ENCODE data around the gene ITGAV.
"Not testable (repeated sequence)": the region's sequence is repeated elsewhere in the genome, so short reads cannot be mapped to it uniquely, and the experiment has no call there.

The ITGAV gene

DNA sequence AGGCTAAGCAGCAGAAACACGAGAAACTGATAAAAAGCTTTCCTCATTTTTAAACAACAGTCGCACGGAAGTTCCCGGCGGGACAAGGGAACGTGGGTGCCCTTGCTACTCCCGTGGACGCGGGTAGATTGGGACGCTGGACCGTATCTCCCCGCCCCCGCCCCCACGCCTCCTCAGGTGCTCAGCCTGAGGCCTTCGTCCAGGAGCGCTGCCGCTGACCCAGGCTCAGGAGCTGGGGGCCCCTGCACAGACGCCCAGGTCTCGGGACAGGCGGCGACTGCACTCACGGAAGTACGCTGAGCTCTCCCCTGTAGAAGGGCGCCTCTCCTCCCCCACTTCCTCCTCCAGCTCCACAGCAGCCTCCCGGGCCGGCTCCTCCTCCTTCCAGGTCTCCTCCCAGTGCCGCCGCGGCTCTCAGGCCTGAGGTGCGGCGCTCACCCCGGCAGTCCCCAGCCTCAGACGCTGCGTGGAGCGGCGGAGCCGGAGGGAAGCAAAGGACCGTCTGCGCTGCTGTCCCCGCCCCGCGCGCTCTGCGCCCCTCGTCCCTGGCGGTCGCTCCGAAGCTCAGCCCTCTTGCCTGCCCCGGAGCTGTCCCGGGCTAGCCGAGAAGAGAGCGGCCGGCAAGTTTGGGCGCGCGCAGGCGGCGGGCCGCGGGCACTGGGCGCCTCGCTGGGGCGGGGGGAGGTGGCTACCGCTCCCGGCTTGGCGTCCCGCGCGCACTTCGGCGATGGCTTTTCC, at the start of gene ITGAV:
ITGAV (plus strand) TSS at position 445 of the 738 bp plus-strand sequence; CDS start at position 728, 283 bp downstream.
- peak; percentile 60 to 61 for DNase-seq (ENCODE audit: extremely low read depth in 1 of 2, low read depth in 1 of 2)

DNA sequence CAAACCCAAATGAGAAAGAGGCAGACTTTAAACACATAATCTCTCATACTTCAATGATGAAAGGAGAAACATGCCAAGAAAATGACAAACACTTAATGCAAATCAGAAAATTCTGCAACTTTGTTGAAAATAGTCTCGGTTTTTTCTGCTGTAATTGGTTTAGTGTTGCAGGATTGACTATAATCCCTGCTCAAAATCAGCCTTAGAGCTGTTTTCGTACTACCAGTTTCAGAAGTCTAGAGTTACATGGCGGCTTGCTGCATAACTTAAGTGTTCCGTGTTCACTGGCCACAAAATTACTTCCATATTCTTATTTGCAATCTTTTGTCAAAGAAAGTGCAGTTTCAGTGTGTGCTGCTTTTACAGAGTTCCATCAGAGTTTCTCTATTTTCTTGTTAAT, 48.9 kb upstream of the ITGAV start:
- DNase-seq (ENCODE audit: extremely low read depth in 1 of 2, low read depth in 1 of 2): no peak

DNA sequence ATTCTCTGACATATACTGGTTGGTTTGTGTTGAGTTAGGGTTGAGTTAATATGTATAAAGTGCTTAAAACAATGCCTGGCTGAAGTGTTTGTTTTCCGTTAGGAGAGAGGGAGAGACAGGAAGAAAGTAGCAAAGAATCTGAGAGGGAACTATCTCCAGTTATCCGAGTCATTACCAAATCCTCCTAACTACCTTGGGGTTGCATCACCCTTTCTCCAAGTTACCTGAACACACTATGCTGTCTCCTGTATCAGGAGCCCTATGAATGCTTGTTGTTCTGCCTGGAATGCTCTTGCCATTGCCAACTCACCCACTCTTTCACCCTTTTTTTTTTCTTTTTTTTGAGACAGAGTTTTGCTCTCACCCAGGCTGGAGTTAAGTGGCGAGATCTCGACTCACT, 47.9 kb upstream of the ITGAV start:
- DNase-seq (ENCODE audit: extremely low read depth in 1 of 2, low read depth in 1 of 2): no peak

DNA sequence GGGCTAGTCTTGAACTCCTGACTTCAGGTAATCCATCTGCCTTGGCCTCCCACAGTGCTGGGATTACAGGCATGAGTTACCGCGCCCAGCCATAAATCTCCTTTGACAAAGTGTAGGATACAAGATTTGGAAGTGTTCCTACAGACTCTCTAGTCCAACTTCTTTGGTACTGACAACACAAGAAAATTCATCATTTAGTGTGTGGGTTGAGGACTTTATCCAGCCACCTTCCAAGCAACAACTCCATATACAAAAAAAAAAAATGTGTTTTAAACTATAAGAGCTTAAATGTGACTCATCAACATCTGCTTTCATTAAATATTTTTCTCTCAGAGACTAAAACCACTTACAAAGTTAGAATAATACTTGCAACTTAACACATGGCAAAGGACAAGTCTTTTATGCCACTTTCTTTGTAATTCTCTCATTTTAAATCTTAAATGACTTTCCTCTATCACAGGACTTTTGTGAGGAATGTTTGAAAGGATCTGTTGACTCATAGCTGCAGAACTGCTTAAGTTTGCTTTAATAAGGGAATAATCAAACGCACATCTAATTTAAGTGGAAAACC, 46.2 kb upstream of the ITGAV start:
- no peak for DNase-seq (ENCODE audit: extremely low read depth in 1 of 2, low read depth in 1 of 2)

DNA sequence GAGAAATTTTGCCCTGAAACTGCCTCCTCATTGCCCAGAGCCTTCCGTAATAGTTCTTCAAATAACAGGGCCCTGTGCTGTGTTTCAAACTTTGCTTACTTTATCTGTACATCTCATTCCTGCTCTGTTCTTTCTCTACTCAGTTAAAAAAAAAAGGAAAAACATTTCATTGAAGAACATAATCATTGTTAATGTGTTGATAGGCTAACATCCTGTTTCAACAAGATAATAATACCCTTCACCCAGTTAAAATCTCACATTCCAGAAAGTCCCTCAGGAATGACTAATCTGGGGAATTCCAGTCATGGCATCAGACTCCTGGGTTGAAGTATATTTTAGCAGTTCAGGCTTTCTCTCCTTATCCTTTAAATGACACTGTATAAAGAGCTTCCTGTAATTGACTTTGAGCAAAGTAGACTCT, 45.6 kb upstream of the ITGAV start:
- no peak for DNase-seq (ENCODE audit: extremely low read depth in 1 of 2, low read depth in 1 of 2)

DNA sequence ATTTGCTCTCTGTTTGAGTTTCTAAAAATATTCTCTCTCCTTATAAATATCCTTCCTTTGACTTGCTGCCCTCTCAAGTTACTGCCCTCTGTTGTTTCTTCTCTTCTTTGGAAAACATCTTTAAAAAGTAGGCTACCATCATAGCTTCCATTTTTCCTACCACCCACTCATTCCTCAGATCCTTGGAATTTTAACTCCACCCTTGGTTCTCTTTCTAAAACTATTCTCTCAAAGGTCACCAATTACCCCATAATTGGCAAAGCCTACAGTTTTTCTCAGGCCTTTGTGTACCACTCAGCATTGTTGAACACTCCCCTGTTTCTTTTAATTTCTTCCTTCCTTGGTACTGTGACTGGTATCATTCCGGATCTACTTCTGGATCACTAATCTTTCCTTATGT, 43.0 kb upstream of the ITGAV start:
- DNase-seq (ENCODE audit: extremely low read depth in 1 of 2, low read depth in 1 of 2): no peak

DNA sequence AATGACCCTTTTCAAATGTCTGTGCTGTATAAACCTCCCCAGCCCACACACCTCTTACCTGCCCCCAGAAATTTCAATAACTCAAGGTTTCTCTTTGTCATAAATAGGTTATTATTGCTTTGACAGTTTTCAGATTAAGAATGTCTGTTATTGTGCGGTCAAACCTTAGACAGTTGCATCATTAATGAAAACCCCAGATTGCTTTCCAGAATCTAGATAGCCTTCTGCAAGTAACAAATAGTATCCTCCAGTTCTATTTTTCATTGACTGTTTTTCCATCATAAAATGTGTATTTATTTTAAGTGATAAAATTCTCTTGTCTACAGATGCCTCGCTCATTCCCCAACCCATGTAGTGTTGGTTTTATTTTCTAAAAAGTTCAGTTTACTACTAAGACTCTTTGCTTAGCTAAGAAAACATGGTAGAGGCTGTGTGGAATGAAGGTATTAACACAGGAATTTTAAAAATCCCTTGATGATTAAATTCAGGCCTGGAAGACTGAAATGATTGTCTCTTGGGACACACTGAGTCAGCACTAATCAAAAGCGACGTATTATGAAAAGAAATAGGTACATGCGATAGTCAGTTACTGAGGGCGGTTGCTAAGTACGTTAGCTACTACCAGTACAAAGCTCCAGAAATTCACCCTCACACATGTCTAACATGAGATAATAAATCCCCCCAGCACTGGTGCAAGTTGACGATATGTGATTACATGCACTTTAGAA, 38.4 kb upstream of the ITGAV start:
- no peak for DNase-seq (ENCODE audit: extremely low read depth in 1 of 2, low read depth in 1 of 2)

DNA sequence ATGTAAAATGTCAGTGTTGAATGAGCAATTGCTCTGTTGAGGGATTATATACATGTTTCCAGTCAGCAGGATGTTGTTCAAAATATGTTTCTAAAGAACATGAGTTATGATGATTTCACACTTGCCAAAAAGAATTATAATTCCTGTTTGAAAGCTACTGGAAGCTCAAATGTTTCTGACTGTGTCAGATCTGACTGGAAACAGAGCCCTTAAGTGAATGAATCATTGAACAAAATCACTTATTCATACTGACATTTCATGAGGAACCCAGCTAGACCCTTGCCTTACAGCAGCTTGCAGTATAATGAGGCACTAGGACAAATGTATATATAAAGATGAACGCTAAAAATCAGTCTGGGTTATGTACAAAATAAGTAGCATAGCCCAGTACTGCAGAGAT, 35.4 kb upstream of the ITGAV start:
- no peak for DNase-seq (ENCODE audit: extremely low read depth in 1 of 2, low read depth in 1 of 2)

DNA sequence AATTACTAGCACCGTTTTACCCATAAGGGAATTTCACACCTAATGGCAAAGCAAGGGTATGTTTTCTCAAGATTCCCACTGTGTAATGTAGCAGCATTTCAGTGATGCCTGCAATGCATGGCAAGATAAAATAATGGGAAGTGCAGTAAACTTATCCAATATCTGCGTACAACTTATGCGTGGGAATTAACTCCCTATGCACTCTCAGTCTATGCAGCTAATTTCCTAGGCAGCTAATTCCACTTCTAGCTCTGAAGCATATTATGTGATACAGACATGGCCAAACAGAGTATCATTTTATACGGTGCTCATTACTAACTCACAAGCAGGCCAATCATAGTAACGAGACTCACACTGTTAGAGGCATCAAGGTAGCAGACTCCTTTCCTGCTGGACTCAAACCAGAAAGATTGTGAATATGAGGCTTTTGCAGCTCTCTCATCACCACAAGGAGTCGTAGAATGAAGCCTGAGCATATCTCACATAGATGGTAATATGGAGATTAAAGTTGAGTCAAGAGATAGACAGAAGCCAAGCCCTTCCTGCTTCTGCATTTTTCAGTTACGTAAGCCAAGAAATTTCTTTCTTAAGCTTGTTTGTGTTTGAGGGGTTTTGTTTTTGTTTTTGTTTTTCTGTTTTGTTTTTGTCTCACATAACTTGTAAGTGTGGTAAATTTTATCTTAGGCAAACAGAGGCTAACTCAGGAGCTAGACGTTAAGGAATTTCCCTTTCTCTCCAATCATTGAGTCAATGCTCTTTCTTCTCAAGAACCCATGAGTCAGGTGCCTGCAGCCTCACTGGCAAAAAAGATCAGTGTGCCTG, 34.8 kb upstream of the ITGAV start:
- DNase-seq (ENCODE audit: extremely low read depth in 1 of 2, low read depth in 1 of 2): no peak

DNA sequence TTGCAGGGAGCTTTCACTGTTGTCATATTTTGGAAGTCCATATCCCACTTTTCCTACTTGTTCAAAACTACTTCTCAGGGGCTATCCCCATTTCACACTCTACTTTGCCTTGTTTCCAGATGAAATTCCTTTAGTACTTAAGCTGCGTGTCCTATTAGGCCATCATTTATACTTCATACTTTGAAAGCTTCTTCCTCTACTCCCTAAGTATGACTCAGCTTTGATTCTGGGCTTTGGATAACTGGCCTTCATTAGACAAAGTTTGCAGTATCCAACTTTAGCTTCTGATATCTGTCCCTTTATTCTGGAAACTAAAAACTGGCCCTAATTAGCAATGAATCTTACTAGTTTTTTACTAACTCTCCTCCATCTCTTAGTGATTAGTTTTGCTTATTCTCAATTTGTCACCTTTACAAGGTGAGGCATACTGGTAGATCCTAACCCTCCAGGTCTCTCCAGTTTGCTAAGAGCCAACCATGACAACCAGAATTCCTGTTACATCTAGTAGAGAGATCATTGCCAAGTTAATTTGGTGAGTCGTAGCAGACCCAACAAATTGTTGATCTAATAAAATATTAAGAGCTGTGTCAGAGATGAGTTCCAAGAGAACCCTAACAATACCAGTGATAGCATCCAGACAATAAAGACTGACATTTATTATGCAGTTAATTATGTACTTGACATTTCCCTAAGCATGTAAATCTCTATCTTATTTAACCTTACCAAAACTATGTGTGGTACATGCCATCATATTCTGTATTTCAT, 31.2 kb upstream of the ITGAV start:
- DNase-seq (ENCODE audit: extremely low read depth in 1 of 2, low read depth in 1 of 2): no peak

DNA sequence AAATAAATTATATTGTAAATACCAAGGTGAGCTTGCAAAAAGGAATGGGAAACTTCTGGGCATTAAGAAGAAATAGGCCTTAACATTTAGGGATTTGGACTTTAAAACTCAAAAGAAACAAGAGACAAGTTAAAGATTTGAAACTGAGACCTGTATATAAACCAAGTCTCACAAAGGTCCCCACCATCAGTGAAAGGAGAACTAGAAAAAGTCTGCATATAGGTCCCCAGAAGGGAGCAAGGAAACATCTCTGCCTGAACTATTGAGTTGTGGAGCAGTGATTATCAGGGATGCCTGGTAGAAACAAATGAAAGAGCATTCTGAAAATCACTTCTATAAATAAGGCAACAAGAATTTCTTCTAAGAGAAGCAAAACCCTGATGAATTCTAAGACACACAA, 30.5 kb upstream of the ITGAV start:
- no peak for DNase-seq (ENCODE audit: extremely low read depth in 1 of 2, low read depth in 1 of 2)

DNA sequence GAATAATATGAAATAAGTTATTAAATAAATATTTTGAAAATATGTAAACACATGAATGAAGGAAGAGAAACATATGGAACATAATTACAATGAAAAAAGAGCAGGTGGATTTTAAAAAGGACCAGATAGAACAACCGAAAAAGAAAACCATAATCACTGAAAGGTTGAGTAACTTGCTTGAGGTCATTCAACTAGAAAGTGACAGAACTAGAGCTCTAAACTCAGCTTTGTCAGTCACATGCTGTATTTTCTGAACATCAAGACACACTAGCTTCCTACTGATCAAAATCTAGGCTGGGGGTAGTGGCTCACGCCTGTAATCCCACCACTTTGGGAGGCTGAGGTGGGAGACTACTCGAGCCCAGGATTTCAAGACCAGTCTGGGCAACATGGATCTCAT, 30.0 kb upstream of the ITGAV start:
- no peak for DNase-seq (ENCODE audit: extremely low read depth in 1 of 2, low read depth in 1 of 2)

DNA sequence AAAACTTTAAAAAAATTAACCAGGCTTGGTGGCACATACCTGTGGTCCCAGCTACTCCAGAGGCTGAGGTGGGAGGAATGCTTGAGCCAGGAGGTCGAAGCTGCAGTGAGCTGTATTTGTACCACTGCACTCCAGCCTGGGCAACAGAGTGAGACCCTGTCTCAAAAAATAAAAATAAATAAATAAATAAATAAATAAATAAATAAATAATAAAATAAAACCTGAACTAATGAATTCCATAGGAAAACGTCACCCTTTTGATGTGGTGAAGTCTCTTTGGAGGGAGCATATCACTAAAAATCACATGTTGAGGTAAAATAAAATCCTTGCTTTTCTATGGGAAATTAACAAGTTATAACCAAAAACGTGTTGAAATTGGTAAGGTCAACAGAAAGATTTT, 29.6 kb upstream of the ITGAV start:
- no peak for DNase-seq (ENCODE audit: extremely low read depth in 1 of 2, low read depth in 1 of 2)

DNA sequence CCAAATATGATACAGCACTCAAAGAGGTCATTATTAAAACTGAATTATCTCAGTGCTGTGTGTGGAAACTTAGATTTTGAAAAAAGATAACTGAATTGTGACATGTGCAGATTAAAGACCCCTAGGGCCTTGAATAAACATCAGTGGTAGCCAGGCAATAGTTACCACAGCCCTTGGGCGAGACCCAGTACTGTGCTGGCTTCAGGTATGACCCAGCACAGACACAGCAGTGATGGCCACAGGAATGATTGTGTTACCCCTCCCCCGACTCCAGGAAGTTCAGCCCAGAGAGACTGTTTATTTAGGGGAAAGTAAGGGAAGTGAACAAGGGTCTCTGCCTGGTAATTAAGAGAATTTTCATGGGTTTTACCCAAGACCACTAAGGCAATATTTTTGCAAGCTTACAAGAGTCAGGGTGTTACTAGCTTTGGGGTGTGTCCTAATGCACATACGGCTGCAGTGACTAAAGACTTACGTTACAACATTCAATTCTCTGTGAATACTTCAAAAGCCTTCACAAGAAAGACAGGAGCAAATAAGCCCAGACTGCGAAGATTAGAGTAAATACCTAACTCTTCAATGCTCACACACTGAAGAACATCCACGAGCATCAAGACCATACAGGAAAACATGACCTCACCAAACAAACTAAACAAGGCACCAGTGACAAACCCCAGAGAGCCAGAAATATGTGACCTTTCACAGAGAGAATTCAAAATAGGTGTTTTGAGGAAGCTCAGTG, 28.2 kb upstream of the ITGAV start:
- DNase-seq (ENCODE audit: extremely low read depth in 1 of 2, low read depth in 1 of 2): no peak

DNA sequence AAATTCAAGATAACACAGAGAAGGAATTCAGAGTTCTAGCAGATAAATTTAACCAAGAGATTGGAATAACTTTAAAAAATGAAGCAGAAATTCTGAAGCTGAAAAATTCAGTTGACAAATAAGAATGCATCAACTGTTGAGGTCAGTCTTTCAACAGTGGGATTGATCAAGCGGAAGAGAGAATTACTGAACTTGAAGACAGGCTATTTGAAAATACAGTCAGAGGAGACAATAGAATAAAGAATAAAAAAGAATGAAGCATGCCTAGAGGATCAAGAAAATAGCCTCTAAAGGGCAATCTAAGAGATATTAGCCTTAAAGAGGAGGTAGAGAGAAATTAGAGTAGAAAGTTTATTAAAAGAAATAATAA, 27.7 kb upstream of the ITGAV start:
- DNase-seq (ENCODE audit: extremely low read depth in 1 of 2, low read depth in 1 of 2): no peak

DNA sequence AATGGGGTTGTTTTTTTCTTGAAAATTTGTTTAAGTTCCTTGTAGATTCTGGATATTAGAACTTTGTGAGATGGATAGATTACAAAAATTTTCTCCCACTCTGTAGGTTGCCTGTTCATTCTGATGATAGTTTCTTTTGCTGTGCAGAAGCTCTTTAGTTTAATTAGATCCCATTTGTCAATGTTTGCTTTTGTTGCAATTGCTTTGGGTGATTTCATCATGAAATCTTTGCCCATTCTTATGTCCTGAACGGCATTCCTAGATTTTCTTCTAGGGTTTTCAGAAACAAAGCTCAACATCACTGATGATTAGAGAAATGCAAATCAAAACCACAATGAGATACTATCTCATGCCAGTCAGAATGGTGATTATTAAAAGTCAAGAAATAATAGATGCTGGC, 21.3 kb upstream of the ITGAV start:
- DNase-seq (ENCODE audit: extremely low read depth in 1 of 2, low read depth in 1 of 2): not testable (repeated sequence)

DNA sequence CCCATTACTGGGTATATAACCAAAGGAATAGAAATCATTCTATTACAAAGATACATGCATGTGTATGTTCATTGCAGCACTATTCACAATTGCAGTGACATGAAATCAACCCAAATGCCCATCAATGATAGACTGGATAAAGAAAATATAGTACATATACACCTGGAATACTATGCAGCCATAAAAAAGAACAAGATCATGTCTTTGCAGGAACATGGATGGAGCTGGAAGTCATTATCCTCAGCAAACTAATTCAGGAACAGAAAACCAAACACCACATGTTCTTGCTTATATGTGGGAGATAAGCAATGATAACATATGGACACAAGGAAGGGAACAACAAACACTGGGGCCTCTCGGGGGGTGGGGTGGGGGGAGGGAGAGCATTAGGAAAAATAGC, 20.7 kb upstream of the ITGAV start:
- not testable (repeated sequence) for DNase-seq (ENCODE audit: extremely low read depth in 1 of 2, low read depth in 1 of 2)

DNA sequence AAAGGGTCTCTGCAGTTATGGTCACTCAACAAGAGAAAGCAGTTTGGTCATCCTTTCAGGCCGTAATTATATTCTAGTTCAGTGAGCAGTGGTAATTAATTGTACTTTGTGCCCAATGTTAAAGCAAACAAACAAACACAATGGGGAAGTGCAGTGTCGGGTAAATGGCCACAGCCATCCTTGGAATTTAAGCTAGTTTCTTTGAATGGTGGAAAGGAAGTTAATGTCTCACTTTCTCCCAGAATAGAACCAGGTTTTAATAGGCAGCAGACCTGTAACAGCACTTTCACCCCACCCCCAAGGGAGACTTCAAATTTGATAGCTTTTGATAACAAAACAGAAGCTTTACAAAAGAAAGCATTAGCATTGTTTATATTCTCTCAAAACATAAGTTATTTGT, 20.0 kb upstream of the ITGAV start:
- no peak for DNase-seq (ENCODE audit: extremely low read depth in 1 of 2, low read depth in 1 of 2)

DNA sequence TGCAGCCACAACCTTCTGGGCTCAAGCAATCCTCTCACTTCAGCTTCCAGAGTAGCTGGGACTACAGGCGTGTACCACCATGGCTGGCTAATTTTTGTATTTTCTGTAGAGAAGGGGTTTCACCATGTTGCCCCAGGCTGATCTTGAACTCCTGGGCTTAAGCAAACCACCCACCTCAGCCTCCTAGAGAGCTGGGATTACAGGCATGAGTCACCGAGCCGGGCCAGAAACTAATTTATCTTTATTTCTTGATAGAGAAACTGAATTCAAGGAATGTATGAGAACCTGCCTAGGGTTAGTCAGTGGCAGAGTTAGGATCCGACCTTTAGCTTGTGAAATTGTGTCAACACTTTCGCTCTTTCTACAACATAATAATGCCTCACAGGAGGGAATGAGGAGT, 19.3 kb upstream of the ITGAV start:
- no peak for DNase-seq (ENCODE audit: extremely low read depth in 1 of 2, low read depth in 1 of 2)

DNA sequence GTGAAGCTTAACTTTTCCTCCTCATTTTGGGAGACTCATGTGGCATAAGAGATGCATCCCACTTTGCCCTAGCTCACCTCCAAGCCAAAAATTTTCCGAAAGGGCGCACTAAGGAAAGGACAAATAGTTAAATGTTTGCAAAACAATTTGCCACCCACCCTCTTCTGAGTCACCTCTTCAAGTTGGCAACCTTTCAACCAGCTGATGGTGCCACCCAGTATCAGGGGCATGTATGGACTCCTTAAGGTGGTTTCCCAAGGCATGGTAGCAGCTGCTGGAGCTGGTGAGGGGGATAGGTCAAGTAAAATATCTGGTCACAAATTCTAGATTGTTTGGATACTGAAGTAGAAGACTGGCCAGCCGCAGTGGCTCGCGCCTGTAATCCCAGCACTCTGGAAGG, 17.2 kb upstream of the ITGAV start:
- DNase-seq (ENCODE audit: extremely low read depth in 1 of 2, low read depth in 1 of 2): no peak

Measured in activated CD8-positive, alpha-beta memory T cell treated with anti-CD3 and anti-CD28 coated beads for 1 hour (primary cell).